DOHH2 (cell line): ENCODE measurements around the gene DZIP1L.

Experiments used
- H3F3A ChIP-seq: fragments of 200-600 bp; sonication (generic), shearing (Covaris generic); 2 replicates; pipeline ENCODE4 v1.6.0; 2016; ENCODE audit warnings: antibody characterized with exemption, mild to moderate bottlenecking; ENCODE audit not compliant: control insufficient read depth, insufficient read depth
- H3K27ac ChIP-seq: fragments of 200-600 bp; sonication (generic); 2 replicates; pipeline ENCODE4 v1.5.1; 2014; ENCODE audit warnings: low read depth, mild to moderate bottlenecking, low read length, moderate library complexity
- H3K27me3 ChIP-seq: fragments of 200-600 bp; sonication (generic); 2 replicates; pipeline ENCODE4 v1.6.1; 2014; ENCODE audit warnings: mild to moderate bottlenecking, low read length, mixed read lengths; ENCODE audit not compliant: control insufficient read depth
- H3K36me3 ChIP-seq: fragments of 200-600 bp; sonication (generic); 2 replicates; pipeline ENCODE4 v1.6.1; 2014; ENCODE audit warnings: mild to moderate bottlenecking, low read length, moderate library complexity, mixed read lengths; ENCODE audit not compliant: control insufficient read depth
- H3K4me1 ChIP-seq: fragments of 200-600 bp; sonication (generic); 2 replicates; pipeline ENCODE4 v1.6.1; 2014; ENCODE audit warnings: mild to moderate bottlenecking, low read length, mixed read lengths; ENCODE audit not compliant: control insufficient read depth
- H3K4me2 ChIP-seq: fragments of 200-600 bp; sonication (generic); 2 replicates; pipeline ENCODE4 v1.6.0; 2014; ENCODE audit warnings: mild to moderate bottlenecking, low read length, moderate library complexity
- H3K4me3 ChIP-seq: fragments of 200-600 bp; sonication (generic); 2 replicates; pipeline ENCODE4 v1.5.1; 2014; ENCODE audit warnings: mild to moderate bottlenecking, low read length, mixed read lengths
- H3K79me2 ChIP-seq: fragments of 200-600 bp; sonication (generic); 2 replicates; pipeline ENCODE4 v1.6.1; 2014; ENCODE audit warnings: mild to moderate bottlenecking, low read length, mixed read lengths; ENCODE audit not compliant: control insufficient read depth
- H3K9me2 ChIP-seq: fragments of 200-600 bp; sonication (generic); replicated peaks from 2 replicates; pipeline ENCODE4 v1.6.1; 2014; ENCODE audit warnings: mild to moderate bottlenecking, low read length, mixed read lengths; ENCODE audit not compliant: control insufficient read depth
- H3K9me3 ChIP-seq: fragments of 200-600 bp; sonication (generic); 2 replicates; pipeline ENCODE4 v1.6.1; 2014; ENCODE audit warnings: antibody characterized with exemption, low read length, mixed read lengths; ENCODE audit not compliant: control insufficient read depth, insufficient read depth
- H4K20me1 ChIP-seq: fragments of 200-600 bp; sonication (generic); 2 replicates; pipeline ENCODE4 v1.6.0; 2014; ENCODE audit warnings: low read depth, mild to moderate bottlenecking, antibody characterized with exemption, low read length, moderate library complexity; ENCODE audit not compliant: control insufficient read depth, insufficient read depth
- CTCF ChIP-seq: fragments of 200-600 bp; sonication (generic); IDR thresholded peaks from one replicate; pipeline ENCODE4 v1.5.1; 2014; ENCODE audit warnings: antibody characterized with exemption, mild to moderate bottlenecking, low read depth, low read length; ENCODE audit not compliant: poor library complexity, severe bottlenecking
- EZH2phosphoT487 ChIP-seq: fragments of 200-600 bp; sonication (generic); IDR thresholded peaks from 2 replicates; pipeline ENCODE4 v1.6.1; 2017; ENCODE audit warnings: borderline replicate concordance, mild to moderate bottlenecking, antibody characterized with exemption, low read length, moderate library complexity, mixed read lengths

The DZIP1L gene

GRCh38 chr3:138113326-138113725, 2.1 kb downstream of the DZIP1L start:
- Histone ChIP-seq H3K4me1 (peaks cover 5% of the 10 kb centered on the region; the same call in 1 of the 2 replicates), H3K9me2 (no peaks in the 10 kb centered on the region), H3K9me3 (no peaks in the 10 kb centered on the region), H3F3A (no peaks in the 10 kb centered on the region), H3K27ac (no peak overlapping the region), H3K4me3 (no peak overlapping the region), H3K4me2 (no peak overlapping the region), H3K36me3 (no peaks in the 10 kb centered on the region), H4K20me1 (no peaks in the 10 kb centered on the region), H3K27me3 (peaks cover 23% of the 10 kb centered on the region), H3K79me2 (no peaks in the 10 kb centered on the region)
- TF ChIP-seq CTCF (no peak), EZH2phosphoT487 (no peak)

- no peaks in the 10 kb centered on the region for H3F3A ChIP-seq
- TF ChIP-seq EZH2phosphoT487 (no peak), CTCF (no peak)
- no peaks in the 10 kb centered on the region for H3K79me2 ChIP-seq
- H3K27me3 ChIP-seq, result peaks cover 23% of the 10 kb centered on the region
- H3K36me3 ChIP-seq, result no peaks in the 10 kb centered on the region
- H3K4me2 ChIP-seq, result no peak overlapping the region
- peaks cover 5% of the 10 kb centered on the region; the same call in 1 of the 2 replicates for H3K4me1 ChIP-seq
- no peaks in the 10 kb centered on the region for H3K9me2 ChIP-seq
- H3K9me3 ChIP-seq, result no peaks in the 10 kb centered on the region
- H3K27ac ChIP-seq, result no peak overlapping the region
- H3K4me3 ChIP-seq, result no peak overlapping the region
- no peaks in the 10 kb centered on the region for H4K20me1 ChIP-seq
These were observed 3.0 kb downstream of the DZIP1L start for GRCh38 chr3:138112362-138112761.

- Histone ChIP-seq H3K79me2 (no peaks in the 10 kb centered on the region), H3K9me2 (no peaks in the 10 kb centered on the region), H3F3A (no peaks in the 10 kb centered on the region), H3K4me3 (no peak overlapping the region), H3K36me3 (no peaks in the 10 kb centered on the region), H3K4me2 (no peak overlapping the region), H3K27me3 (no peaks in the 10 kb centered on the region), H3K4me1 (no peaks in the 10 kb centered on the region), H4K20me1 (no peaks in the 10 kb centered on the region), H3K9me3 (no peaks in the 10 kb centered on the region), H3K27ac (no peak overlapping the region)
- TF ChIP-seq EZH2phosphoT487 (no peak), CTCF (no peak)
These were observed 9.8 kb downstream of the DZIP1L start for GRCh38 chr3:138105598-138105997.

- no peaks in the 10 kb centered on the region for H3K27me3 ChIP-seq
- H4K20me1 ChIP-seq, result no peaks in the 10 kb centered on the region
- TF ChIP-seq CTCF (no peak), EZH2phosphoT487 (no peak)
- no peaks in the 10 kb centered on the region for H3K9me2 ChIP-seq
- H3K36me3 ChIP-seq, result no peaks in the 10 kb centered on the region
- no peak overlapping the region for H3K4me3 ChIP-seq
- no peak overlapping the region for H3K4me2 ChIP-seq
- no peaks in the 10 kb centered on the region for H3F3A ChIP-seq
- no peaks in the 10 kb centered on the region for H3K79me2 ChIP-seq
- H3K27ac ChIP-seq, result no peak overlapping the region
- H3K4me1 ChIP-seq, result no peaks in the 10 kb centered on the region
- H3K9me3 ChIP-seq, result no peaks in the 10 kb centered on the region
These were observed 11.9 kb downstream of the DZIP1L start for GRCh38 chr3:138103466-138103865.
